ENCODE measurements around the gene MT1F.

Gene MT1F

GRCh38 chr16:56688762-56689161 is 31.0 kb downstream of the MT1F start:
- TF ChIP-seq GATA2 (IDR thresholded peaks at IDR 0.05; ENCODE audit: low read depth, low read length), result no peak
- TF ChIP-seq GATA3 (IDR thresholded peaks at IDR 0.05; ENCODE audit: low read depth, low read length), result no peak

- TF ChIP-seq GATA3 (IDR thresholded peaks at IDR 0.05; ENCODE audit: low read depth, low read length), result no peak
- TF ChIP-seq GATA2 (IDR thresholded peaks at IDR 0.05; ENCODE audit: low read depth, low read length), result no peak
Measured at GRCh38 chr16:56689171-56689570, 31.4 kb downstream of the MT1F start.

- TF ChIP-seq GATA3 (IDR thresholded peaks at IDR 0.05; ENCODE audit: low read depth, low read length) (no peak), GATA2 (IDR thresholded peaks at IDR 0.05; ENCODE audit: low read depth, low read length) (no peak)
Measured at GRCh38 chr16:56690420-56691122, 32.8 kb downstream of the MT1F start.

GRCh38 chr16:56691885-56692284 is 34.1 kb downstream of the MT1F start:
- TF ChIP-seq GATA3 (IDR thresholded peaks at IDR 0.05; ENCODE audit: low read depth, low read length) (no peak), GATA2 (IDR thresholded peaks at IDR 0.05; ENCODE audit: low read depth, low read length) (no peak)

- TF ChIP-seq GATA2 (IDR thresholded peaks at IDR 0.05; ENCODE audit: low read depth, low read length) (no peak), GATA3 (IDR thresholded peaks at IDR 0.05; ENCODE audit: low read depth, low read length) (no peak)
Measured at GRCh38 chr16:56695246-56695645, 37.5 kb downstream of the MT1F start.

- TF ChIP-seq GATA2 (IDR thresholded peaks at IDR 0.05; ENCODE audit: low read depth, low read length) (no peak), GATA3 (IDR thresholded peaks at IDR 0.05; ENCODE audit: low read depth, low read length) (no peak)
Measured at GRCh38 chr16:56697456-56698155, 39.8 kb downstream of the MT1F start.

- TF ChIP-seq GATA2 (IDR thresholded peaks at IDR 0.05; ENCODE audit: low read depth, low read length) (no peak), GATA3 (IDR thresholded peaks at IDR 0.05; ENCODE audit: low read depth, low read length) (no peak)
Measured at GRCh38 chr16:56700195-56700594, 42.4 kb downstream of the MT1F start.

GRCh38 chr16:56700631-56701030 is 42.9 kb downstream of the MT1F start:
- TF ChIP-seq GATA3 (IDR thresholded peaks at IDR 0.05; ENCODE audit: low read depth, low read length) (no peak), GATA2 (IDR thresholded peaks at IDR 0.05; ENCODE audit: low read depth, low read length) (no peak)

GRCh38 chr16:56701534-56701933 is 43.8 kb downstream of the MT1F start:
- no peak for TF ChIP-seq GATA2 (IDR thresholded peaks at IDR 0.05; ENCODE audit: low read depth, low read length)
- no peak for TF ChIP-seq GATA3 (IDR thresholded peaks at IDR 0.05; ENCODE audit: low read depth, low read length)

GRCh38 chr16:56702836-56703235 is 45.1 kb downstream of the MT1F start:
- TF ChIP-seq GATA3 (IDR thresholded peaks at IDR 0.05; ENCODE audit: low read depth, low read length) (no peak), GATA2 (IDR thresholded peaks at IDR 0.05; ENCODE audit: low read depth, low read length) (no peak)
